IMR-90 (cell line): ENCODE measurements around the gene IFIH1. TPM values are rescaled to one million over a fixed set of nuclear protein-coding genes. Genes with fewer than 3 reads are reported as not detected.

Experiments used
- ATAC-seq: fragments of 200-7000 bp; cut with Tn5 transposase; 2 replicates; pipeline ENCODE4 v1.9.1; 2020; ENCODE audit warnings: low read depth, mild to moderate bottlenecking, moderate library complexity
- BruUV-seq: library from RNA; stranded (reverse); fragments of 400-500 nt; replicated peaks from 2 replicates; lab custom pipeline; 2021; lab: Mats Ljungman, UMichigan
- CTCF ChIA-PET: fragments of 300-600 bp; formaldehyde crosslinking; extraction: SDS; loops from one replicate; lab custom pipeline; 2021; ENCODE audit warnings: antibody characterized with exemption; lab: Yijun Ruan, JAX
- POLR2A ChIA-PET: fragments of 300-600 bp; sonication (Branson Sonifier 250); formaldehyde crosslinking; loops from one replicate; lab custom pipeline; 2022; ENCODE audit warnings: antibody characterized with exemption; ENCODE audit not compliant: unreplicated experiment; lab: Charles Lee
- DNase-seq: peaks from one replicate; pipeline ENCODE4 v3.0.0; 2013
- H2AFZ ChIP-seq: replicated peaks from 2 replicates; pipeline ENCODE3; 2013; ENCODE audit warnings: low read length, mild to moderate bottlenecking; ENCODE audit not compliant: poor library complexity
- H2AK5ac ChIP-seq: 2 replicates; pipeline ENCODE4 v1.6.1; 2013; ENCODE audit warnings: low read depth, low read length, inconsistent platforms
- H2AK9ac ChIP-seq: replicated peaks from 2 replicates; pipeline ENCODE3; 2013; ENCODE audit warnings: mild to moderate bottlenecking, low read depth, low read length, moderate library complexity; ENCODE audit not compliant: poor library complexity
- H2BK120ac ChIP-seq: 2 replicates; pipeline ENCODE4 v1.6.1; 2013; ENCODE audit warnings: low read depth, low read length, inconsistent platforms
- H2BK15ac ChIP-seq: 3 replicates; pipeline ENCODE4 v1.6.1; 2013; ENCODE audit warnings: low read depth, low read length, inconsistent platforms
- H2BK20ac ChIP-seq: 2 replicates; pipeline ENCODE4 v1.6.1; 2013; ENCODE audit warnings: low read depth, mild to moderate bottlenecking, inconsistent platforms, low read length, moderate library complexity
- H2BK5ac ChIP-seq: 2 replicates; pipeline ENCODE4 v1.6.1; 2013; ENCODE audit warnings: mild to moderate bottlenecking, low read depth, low read length, inconsistent platforms; ENCODE audit not compliant: poor library complexity, severe bottlenecking
- H3K14ac ChIP-seq: replicated peaks from 2 replicates; pipeline ENCODE4 v1.6.1; 2013; ENCODE audit warnings: low read depth, low read length, inconsistent platforms
- H3K18ac ChIP-seq: 2 replicates; pipeline ENCODE4 v1.6.1; 2013; ENCODE audit warnings: low read depth, low read length, control low read depth
- H3K23ac ChIP-seq: 2 replicates; pipeline ENCODE4 v1.6.1; 2013; ENCODE audit warnings: low read depth, low read length, inconsistent platforms
- H3K27ac ChIP-seq: 2 replicates; pipeline ENCODE4 v1.5.1; 2013; ENCODE audit warnings: mild to moderate bottlenecking, control low read depth, low read length; ENCODE audit not compliant: insufficient read depth
- H3K27me3 ChIP-seq: 2 replicates; pipeline ENCODE4 v1.6.1; 2013; ENCODE audit warnings: low read length; ENCODE audit not compliant: control insufficient read depth, insufficient read depth
- H3K36me3 ChIP-seq: 2 replicates; pipeline ENCODE4 v1.6.1; 2013; ENCODE audit warnings: low read length, mixed read lengths; ENCODE audit not compliant: control insufficient read depth, insufficient read depth
- H3K4ac ChIP-seq: 2 replicates; pipeline ENCODE4 v1.6.1; 2013; ENCODE audit warnings: low read depth, low read length, inconsistent platforms
- H3K4me1 ChIP-seq: 2 replicates; pipeline ENCODE4 v1.6.1; 2013; ENCODE audit warnings: low read length, mixed read lengths; ENCODE audit not compliant: control insufficient read depth, insufficient read depth
- H3K4me2 ChIP-seq: 2 replicates; pipeline ENCODE4 v1.6.1; 2013; ENCODE audit warnings: low read depth, mild to moderate bottlenecking, control low read depth, low read length, moderate library complexity
- H3K4me3 ChIP-seq: 2 replicates; pipeline ENCODE4 v1.5.1; 2013; ENCODE audit warnings: low read depth, mild to moderate bottlenecking, control low read depth, low read length, moderate library complexity; ENCODE audit not compliant: insufficient read depth
- H3K56ac ChIP-seq: 2 replicates; pipeline ENCODE4 v1.6.1; 2013; ENCODE audit warnings: low read length, inconsistent platforms; ENCODE audit not compliant: insufficient read depth; ENCODE audit errors: extremely low read depth
- H3K79me1 ChIP-seq, 2 experiments: 2 replicates each; pipeline ENCODE4 v1.6.1; 2013; ENCODE audit warnings: low read length in 2 of 2, inconsistent platforms in 1 of 2, low read depth in 1 of 2
- H3K9ac ChIP-seq: 2 replicates; pipeline ENCODE4 v1.6.1; 2013; ENCODE audit warnings: low read depth, low read length, control low read depth
- H3K9me1 ChIP-seq: 2 replicates; pipeline ENCODE4 v1.6.1; 2013; ENCODE audit warnings: low read length, inconsistent platforms; ENCODE audit not compliant: insufficient read depth
- H3K9me3 ChIP-seq: 2 replicates; pipeline ENCODE4 v1.6.1; 2013; ENCODE audit warnings: low read length; ENCODE audit not compliant: control insufficient read depth, insufficient read depth
- H4K20me1 ChIP-seq: 2 replicates; pipeline ENCODE4 v1.6.1; 2013; ENCODE audit warnings: low read length, inconsistent platforms; ENCODE audit not compliant: insufficient read depth
- H4K5ac ChIP-seq: 2 replicates; pipeline ENCODE4 v1.6.1; 2013; ENCODE audit warnings: mild to moderate bottlenecking, low read depth, low read length, control low read depth
- H4K8ac ChIP-seq, 2 experiments: 2 replicates each; pipeline ENCODE4 v1.6.1; 2013; ENCODE audit warnings: low read depth in 2 of 2, low read length in 2 of 2, control low read depth in 1 of 2, inconsistent platforms in 1 of 2
- H4K91ac ChIP-seq: 2 replicates; pipeline ENCODE4 v1.6.1; 2013; ENCODE audit warnings: low read depth, low read length, inconsistent platforms; ENCODE audit not compliant: insufficient read depth
- MAFK ChIP-seq: IDR thresholded peaks from 2 replicates; pipeline ENCODE4 v1.6.1; 2012; ENCODE audit warnings: low read depth, low read length, improper control_type of control experiment
- MXI1 ChIP-seq: IDR thresholded peaks from 2 replicates; pipeline ENCODE4 v1.6.1; 2012; ENCODE audit warnings: low read depth, mild to moderate bottlenecking, low read length, moderate library complexity, borderline replicate concordance
- NFE2L2 ChIP-seq: fragments of 150-350 bp; IDR thresholded peaks from 2 replicates; pipeline ENCODE4 v1.6.1; 2016; ENCODE audit warnings: low read depth, mild to moderate bottlenecking, low read length
- RCOR1 ChIP-seq: IDR thresholded peaks from 2 replicates; pipeline ENCODE4 v1.6.1; 2012; ENCODE audit warnings: mild to moderate bottlenecking, low read length, improper control_type of control experiment; ENCODE audit not compliant: insufficient replicate concordance
- RFX5 ChIP-seq: IDR thresholded peaks from 2 replicates; pipeline ENCODE4 v1.8.0; 2012; ENCODE audit warnings: low read depth, mild to moderate bottlenecking, low read length, moderate library complexity
- WGBS, 2 experiments: methylation state at CpG; one replicate each; pipeline versions ENCODE4 v1.1.5 to v1.1.7; 2013; ENCODE audit warnings: missing lambda C conversion rate in 2 of 2; ENCODE audit not compliant: insufficient read length in 1 of 2; ENCODE audit errors: extremely low coverage in 2 of 2; 5-methylcytosine and 5-hydroxymethylcytosine counted together
- dilution Hi-C: fragments of 300-500 bp; cut with HindIII; formaldehyde crosslinking; loops from one replicate; pipeline ENCODE4 v1.14.3; 2018; ENCODE audit warnings: low sequenced_read_pairs; ENCODE audit not compliant: unreplicated experiment
- in situ Hi-C: fragments of 300-500 bp; cut with MboI; formaldehyde crosslinking; loops from 3 replicates; pipeline ENCODE4 v1.14.3; 2019; ENCODE audit warnings: low sequenced_read_pairs, inconsistent platforms, mixed read lengths
- intact Hi-C: fragments of 100-400 bp; cut with micrococcal nuclease; formaldehyde crosslinking; loops from 2 replicates; pipeline ENCODE4 v1.10.0; 2022
- polyA plus RNA-seq, 3 experiments: library from polyadenylated mRNA; depleted of rRNA; stranded (reverse); fragments of >200 nt; gene quantifications; 2 replicates each; pipeline ENCODE4 v1.2.3, GENCODE V29; 2012; ENCODE audit warnings: low replicate concordance in 1 of 3
- total RNA-seq: library from RNA; depleted of rRNA; stranded (reverse); fragments of >200 nt; gene quantifications from 2 replicates; pipeline ENCODE4 v1.2.3, GENCODE V29; 2012
- TF ChIP-seq, protein P1 (sequence below): fragments of 150-350 bp; IDR thresholded peaks from 2 replicates; pipeline ENCODE4 v1.6.1; 2017; ENCODE audit warnings: mild to moderate bottlenecking, antibody characterized with exemption, low read length, low read depth

IFIH1 gene
- total and polyA plus RNA-seq, 2 of the 4 experiments (the other 2 are of a cell fraction) = 1.3 to 1.4 TPM

DNA sequence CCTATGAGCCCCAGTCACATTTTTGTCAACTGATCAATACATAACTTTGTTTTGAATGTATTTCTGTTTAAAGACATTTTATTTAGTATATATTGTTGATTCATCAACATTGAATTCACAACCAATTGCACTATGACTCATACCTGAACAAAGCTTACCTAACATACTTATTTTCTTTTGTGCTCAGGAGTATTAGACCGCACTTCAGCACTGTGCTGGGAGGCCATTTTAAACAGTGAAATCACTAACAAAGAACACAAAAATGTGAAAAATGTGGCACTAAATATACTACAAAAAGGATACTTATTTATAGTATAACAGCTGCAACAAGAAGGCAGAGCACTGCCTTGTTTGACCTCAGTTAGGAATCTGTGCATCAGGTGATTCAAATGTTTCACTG, 12.4 kb upstream of the IFIH1 start:
- no peak overlapping the region for H2AFZ ChIP-seq
- no TSS peak for BruUV-seq
- DNase-seq = no peak
- H3K56ac ChIP-seq = no peak overlapping the region
- H3K9me3 ChIP-seq = peaks cover 2% of the 10 kb centered on the region
- ChIA-PET CTCF (no interaction called here), POLR2A (no interaction called here)
- no peak overlapping the region for H2BK15ac ChIP-seq
- H3K23ac ChIP-seq = no peak overlapping the region
- H4K8ac ChIP-seq = no peak overlapping the region
- H3K79me1 ChIP-seq = no peaks in the 10 kb centered on the region
- no peaks in the 10 kb centered on the region for H3K9me1 ChIP-seq
- no peak overlapping the region for H3K18ac ChIP-seq
- dilution Hi-C loops = no loop called here
- H3K9ac ChIP-seq = no peak overlapping the region
- no peak overlapping the region for H3K4ac ChIP-seq
- H3K14ac ChIP-seq = no peak overlapping the region
- no CpG with 5 or more reads among the region's 1 CpG for WGBS, 2 experiments
- H3K4me2 ChIP-seq = no peak overlapping the region
- in situ Hi-C loops = no loop called here
- no peak overlapping the region for H2BK20ac ChIP-seq
- TF ChIP-seq MAFK = no peak
- TF ChIP-seq NFE2L2 = no peak
- TF ChIP-seq, protein P1, sequence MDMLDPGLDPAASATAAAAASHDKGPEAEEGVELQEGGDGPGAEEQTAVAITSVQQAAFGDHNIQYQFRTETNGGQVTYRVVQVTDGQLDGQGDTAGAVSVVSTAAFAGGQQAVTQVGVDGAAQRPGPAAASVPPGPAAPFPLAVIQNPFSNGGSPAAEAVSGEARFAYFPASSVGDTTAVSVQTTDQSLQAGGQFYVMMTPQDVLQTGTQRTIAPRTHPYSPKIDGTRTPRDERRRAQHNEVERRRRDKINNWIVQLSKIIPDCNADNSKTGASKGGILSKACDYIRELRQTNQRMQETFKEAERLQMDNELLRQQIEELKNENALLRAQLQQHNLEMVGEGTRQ = no peak
- no peak for TF ChIP-seq RCOR1
- TF ChIP-seq MXI1 = no peak
- no peak for TF ChIP-seq RFX5
- no peaks in the 10 kb centered on the region for H4K20me1 ChIP-seq
- H2AK5ac ChIP-seq = no peak overlapping the region
- no peak overlapping the region for H2BK5ac ChIP-seq
- H3K27ac ChIP-seq = no peak overlapping the region
- H2AK9ac ChIP-seq = no peak overlapping the region
- H3K4me3 ChIP-seq = no peak overlapping the region
- ATAC-seq = no peak
- H3K4me1 ChIP-seq = no peaks in the 10 kb centered on the region
- H4K91ac ChIP-seq = no peak overlapping the region
- no peaks in the 10 kb centered on the region; the same call in 1 of the 2 replicates for H3K27me3 ChIP-seq
- no peaks in the 10 kb centered on the region for H3K36me3 ChIP-seq
- no peak overlapping the region for H4K5ac ChIP-seq
- H2BK120ac ChIP-seq = no peak overlapping the region
- intact Hi-C loops = loop anchor here (5.0 kb wide), 1 partner anchor 801 kb away; no protein-coding TSS in a partner anchor
